Right lobe of liver (tissue), 6 donors: Measurements from ENCODE around the gene CHAD. TPM values are rescaled to one million over a fixed set of nuclear protein-coding genes. Genes with fewer than 3 reads are reported as not detected.
"Not testable (repeated sequence)": the region's sequence is repeated elsewhere in the genome, so short reads cannot be mapped to it uniquely, and the experiment has no call there.

Source experiments
- ATAC-seq, 4 donors: fragments of 200-7000 bp; cut with Tn5 transposase; one replicate each; pipeline ENCODE4 v1.9.1; 2020; ENCODE audit warnings: mild to moderate bottlenecking in 4 of 4, moderate library complexity in 4 of 4
- DNase-seq, 3 donors: peaks; one replicate each; pipeline ENCODE4 v3.0.0-alpha.2; 2020
- H3K27ac ChIP-seq, 3 donors: fragments of 200-600 bp; one replicate each; pipeline ENCODE4 v1.8.0; 2022
- H3K27me3 ChIP-seq, 2 donors: fragments of 200-600 bp; one replicate each; pipeline ENCODE4 v1.8.0; 2022
- H3K36me3 ChIP-seq, 4 donors: fragments of 200-600 bp; sonication (generic) in 1 of 4; one replicate each; pipeline versions ENCODE4 v1.5.1 to v1.8.0; 2017 to 2022; ENCODE audit warnings: control low read depth in 1 of 4
- H3K4me1 ChIP-seq, 4 donors: fragments of 200-600 bp; sonication (generic) in 1 of 4; one replicate each; pipeline versions ENCODE4 v1.5.1 to v1.8.0; 2017 to 2022; ENCODE audit warnings: control low read depth in 1 of 4
- H3K4me3 ChIP-seq, 3 donors: fragments of 200-600 bp; one replicate each; pipeline ENCODE4 v1.8.0; 2022
- H3K9me3 ChIP-seq, 4 donors: fragments of 200-600 bp; sonication (generic) in 1 of 4; one replicate each; pipeline versions ENCODE4 v1.5.1 to v1.8.0; 2017 to 2022; ENCODE audit warnings: control low read depth in 1 of 4
- POLR2A ChIP-seq: fragments of 450-650 bp; IDR thresholded peaks from one replicate; pipeline ENCODE4 v1.6.1; 2017; ENCODE audit warnings: antibody characterized with exemption, mild to moderate bottlenecking
- WGBS: methylation state at CpG from one replicate; pipeline ENCODE4 v1.1.6; 2018; ENCODE audit warnings: low coverage, low lambda C conversion rate; ENCODE audit not compliant: insufficient coverage; ENCODE audit errors: missing lambda C conversion rate; 5-methylcytosine and 5-hydroxymethylcytosine counted together
- intact Hi-C, 2 donors: fragments of 100-400 bp; cut with DNase I; formaldehyde crosslinking; loops; one replicate each; pipeline versions ENCODE4 v1.11.2 to v1.14.1; 2022
- total RNA-seq, 6 experiments: library from RNA; depleted of rRNA in 2 of 6; stranded (reverse); fragments of >200 nt in 2 of 6; fragmentation: NEBNext Ultra II Directional in 3 of 6; extraction: Animal tissue kit (Norgen Biotek cat#: 25700) in 3 of 6; gene quantifications; one replicate each; pipeline versions ENCODE4 v1.1.0 to v1.2.4, GENCODE V29; 2016 to 2023
- TF ChIP-seq, protein P1 (sequence below), 4 donors: fragments of 200-600 bp in 3 of 4; fragments of 450-650 bp in 1 of 4; IDR thresholded peaks; one replicate each; pipeline versions ENCODE4 v1.5.1 to v1.8.0; 2016 to 2022; ENCODE audit warnings: antibody characterized with exemption in 4 of 4, mild to moderate bottlenecking in 2 of 4
- donor health status: DM: no; HTN: yes; CAD: no.
- donor health status: DM: no; HTN: no; CAD: no.
- donor health status: DM: no; HTN: no; CAD: no.
- donor health status: DM: no; HTN: yes; CAD: no.
- donor health status: DM: no; HTN: yes; CAD: no.

Gene CHAD
- total RNA-seq, 6 experiments from 2014 or later: 1.0 to 11.3 (median 3.8) TPM

DNA sequence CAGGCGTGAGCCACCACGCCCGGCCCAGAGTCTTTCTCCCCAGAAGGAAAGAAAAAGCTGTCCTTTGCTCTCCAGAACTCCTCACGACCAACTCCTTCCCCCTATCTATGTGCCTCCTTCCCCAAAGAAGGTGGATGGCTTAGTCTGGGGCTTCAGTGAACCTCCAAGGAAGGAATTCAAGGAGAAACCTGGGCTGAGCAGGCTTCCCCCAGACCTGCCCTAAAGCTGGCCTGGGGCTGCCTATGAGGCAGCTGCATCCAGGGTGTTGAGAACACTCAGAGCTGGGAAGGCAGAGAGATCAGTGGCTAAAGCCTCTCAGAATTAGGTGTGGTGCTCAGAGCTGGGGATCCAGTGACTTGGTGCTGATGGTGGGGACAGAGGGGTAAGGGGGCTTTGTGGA, 38.9 kb downstream of the CHAD start:
- Histone ChIP-seq H3K36me3 (no peaks in the 10 kb centered on the region), H3K27me3 (no peaks in the 10 kb centered on the region), H3K4me1 (peaks cover 0 to 33% (median 14%) of the 10 kb centered on the region in 4 donors), H3K27ac (peak overlapping the region in 2 of 3 donors; percentile 62 to 71), H3K4me3 (no peak overlapping the region), H3K9me3 (no peaks in the 10 kb centered on the region)
- intact Hi-C loops: loop anchor here in 1 of 2 donors (5.0 kb wide), 1 partner anchor 48 kb away; the partner anchor contains the start of gene RSAD1
- TF ChIP-seq, protein P1, sequence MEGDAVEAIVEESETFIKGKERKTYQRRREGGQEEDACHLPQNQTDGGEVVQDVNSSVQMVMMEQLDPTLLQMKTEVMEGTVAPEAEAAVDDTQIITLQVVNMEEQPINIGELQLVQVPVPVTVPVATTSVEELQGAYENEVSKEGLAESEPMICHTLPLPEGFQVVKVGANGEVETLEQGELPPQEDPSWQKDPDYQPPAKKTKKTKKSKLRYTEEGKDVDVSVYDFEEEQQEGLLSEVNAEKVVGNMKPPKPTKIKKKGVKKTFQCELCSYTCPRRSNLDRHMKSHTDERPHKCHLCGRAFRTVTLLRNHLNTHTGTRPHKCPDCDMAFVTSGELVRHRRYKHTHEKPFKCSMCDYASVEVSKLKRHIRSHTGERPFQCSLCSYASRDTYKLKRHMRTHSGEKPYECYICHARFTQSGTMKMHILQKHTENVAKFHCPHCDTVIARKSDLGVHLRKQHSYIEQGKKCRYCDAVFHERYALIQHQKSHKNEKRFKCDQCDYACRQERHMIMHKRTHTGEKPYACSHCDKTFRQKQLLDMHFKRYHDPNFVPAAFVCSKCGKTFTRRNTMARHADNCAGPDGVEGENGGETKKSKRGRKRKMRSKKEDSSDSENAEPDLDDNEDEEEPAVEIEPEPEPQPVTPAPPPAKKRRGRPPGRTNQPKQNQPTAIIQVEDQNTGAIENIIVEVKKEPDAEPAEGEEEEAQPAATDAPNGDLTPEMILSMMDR (IDR thresholded peaks at IDR 0.05): no peak
- no peak for TF ChIP-seq POLR2A
- WGBS: 100% methylated on average over 3 of the region's 4 CpGs
- no peak for DNase-seq
- no peak for ATAC-seq

DNA sequence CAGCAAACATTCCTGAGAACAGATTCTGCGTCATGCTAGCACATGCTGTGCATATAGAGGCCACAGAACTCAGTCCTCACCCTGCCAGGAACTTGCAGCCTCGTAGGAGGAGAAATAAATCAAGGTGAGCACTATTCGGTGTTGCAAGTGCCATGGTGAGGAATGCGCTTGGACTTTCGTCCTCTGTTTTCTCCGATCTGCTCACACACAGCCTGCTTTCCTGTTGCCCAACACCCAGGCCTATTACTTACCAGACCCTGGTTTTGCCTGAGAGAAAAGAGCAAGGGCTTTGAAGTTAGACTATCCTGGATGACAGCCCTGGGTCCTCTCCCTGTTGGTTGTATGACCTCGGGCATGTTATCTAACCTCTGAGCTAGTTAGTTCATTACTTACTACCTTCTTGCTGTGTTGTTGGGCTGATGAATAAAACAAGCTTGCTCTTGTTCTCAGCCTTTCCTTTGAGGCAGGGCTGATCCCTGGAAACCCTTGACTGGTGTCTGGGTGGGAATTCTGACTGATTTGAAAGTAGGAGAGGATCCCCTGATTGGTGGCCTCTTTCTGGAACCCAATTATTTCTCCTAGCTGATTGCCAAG, 39.8 kb downstream of the CHAD start:
- DNase-seq: peak; percentile 52 to 83 (median 73)
- intact Hi-C loops: loop anchor here in 1 of 2 donors (5.0 kb wide), 1 partner anchor 48 kb away; the partner anchor contains the start of gene RSAD1

DNA sequence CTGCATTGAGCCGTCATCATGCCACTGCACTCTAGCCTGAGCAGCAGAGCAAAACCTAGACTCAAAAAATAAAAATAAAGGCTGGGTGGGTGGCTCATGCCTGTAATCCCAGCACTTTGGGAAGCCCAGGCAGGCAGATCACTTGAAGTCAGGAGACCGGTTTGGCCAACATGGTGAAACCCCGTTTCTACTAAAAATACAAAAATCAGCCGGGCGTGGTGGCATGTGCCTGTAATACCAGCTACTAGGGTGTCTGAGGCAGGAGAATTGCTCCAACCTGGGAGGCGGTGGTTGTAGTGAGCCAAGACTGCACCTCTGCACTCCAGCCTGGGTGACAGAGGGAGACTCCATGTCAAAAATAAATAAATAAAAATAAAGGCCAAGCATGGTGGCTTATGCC, 40.6 kb downstream of the CHAD start:
- WGBS: 72% methylated on average over 6 of the region's 6 CpGs
- H3K9me3 ChIP-seq, DNase-seq, H3K36me3 ChIP-seq, ATAC-seq, H3K4me3 ChIP-seq, H3K27me3 ChIP-seq: not testable (repeated sequence)
- H3K4me1 ChIP-seq: peaks cover 0 to 36% (median 17%) of the 10 kb centered on the region in 4 donors
- peak overlapping the region in 2 of 3 donors; percentile 62 to 71 for H3K27ac ChIP-seq
- intact Hi-C loops: loop anchor here in 1 of 2 donors (5.0 kb wide), 1 partner anchor 49 kb away; the partner anchor contains the start of gene RSAD1

More for the DNA sequence above, 39.8 kb downstream of the CHAD start:
- no peak for TF ChIP-seq POLR2A
- TF ChIP-seq, protein P1 (IDR thresholded peaks at IDR 0.05): no peak
- WGBS: 36% methylated on average over 7 of the region's 7 CpGs
- Histone ChIP-seq H3K9me3 (no peaks in the 10 kb centered on the region), H3K27ac (peak overlapping the region in 2 of 3 donors; percentile 62 to 71), H3K4me3 (no peak overlapping the region), H3K36me3 (no peaks in the 10 kb centered on the region), H3K27me3 (no peaks in the 10 kb centered on the region), H3K4me1 (peaks cover 0 to 33% (median 14%) of the 10 kb centered on the region in 4 donors)
- ATAC-seq: peak; percentile 66 to 76 (median 66)

DNA sequence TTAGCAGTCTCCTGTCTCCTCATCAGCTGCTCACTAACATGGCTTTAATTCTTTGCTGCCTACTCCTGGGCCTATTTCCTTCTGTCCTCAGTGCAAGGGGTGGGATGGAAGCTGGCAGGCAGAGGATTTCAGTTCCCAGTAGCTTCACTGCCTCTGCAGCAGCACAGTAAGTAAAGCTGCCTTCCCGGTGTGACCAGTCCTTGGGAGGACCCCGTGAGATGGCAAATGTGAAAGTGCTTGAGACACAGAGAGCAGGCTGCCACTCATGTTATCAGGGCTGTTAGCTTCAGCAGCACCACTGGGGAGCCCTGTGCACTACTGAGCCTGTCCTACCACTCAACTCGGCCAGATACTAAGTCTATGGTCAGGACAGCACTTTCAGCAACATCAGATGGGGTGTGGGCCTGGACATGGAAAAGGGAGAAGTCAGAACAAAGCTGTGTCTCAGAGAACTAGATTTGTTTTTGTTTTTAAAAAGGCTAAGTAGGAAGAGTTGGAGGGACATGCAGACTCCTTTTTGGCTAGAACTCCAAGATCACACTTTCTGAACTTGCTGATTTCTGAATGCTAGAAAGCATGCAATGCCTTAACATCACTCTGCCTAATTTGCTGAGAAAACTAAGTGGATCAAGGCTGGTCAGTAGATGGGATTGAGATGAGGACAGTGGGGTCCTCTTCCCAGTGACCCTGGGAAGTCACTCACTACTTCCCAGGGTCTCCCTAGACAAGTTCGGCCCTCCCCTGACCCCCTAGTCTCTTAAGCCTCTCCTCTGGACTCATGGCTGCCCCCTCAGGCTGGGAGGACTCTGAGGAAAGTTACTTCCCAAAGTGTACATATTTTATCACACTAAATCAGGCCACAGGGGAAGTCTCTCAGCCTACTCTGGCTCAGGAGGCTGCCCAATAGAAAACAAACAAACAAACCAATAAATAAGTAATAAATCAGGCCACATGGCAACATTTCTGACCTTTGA, 41.6 kb downstream of the CHAD start:
- intact Hi-C loops: loop anchor here in 1 of 2 donors (5.0 kb wide), 1 partner anchor 50 kb away; the partner anchor contains the start of gene RSAD1
- H3K4me1 ChIP-seq: peaks cover 0 to 37% (median 18%) of the 10 kb centered on the region in 4 donors
- H3K9me3 ChIP-seq: no peaks in the 10 kb centered on the region
- peak overlapping the region; percentile 71 to 87 (median 78) for H3K4me3 ChIP-seq
- H3K27me3 ChIP-seq: no peaks in the 10 kb centered on the region
- ATAC-seq (peak; percentile 28 to 50 (median 41)), DNase-seq (peak in 1 of 3 donors; percentile 26)
- H3K36me3 ChIP-seq: no peaks in the 10 kb centered on the region
- TF ChIP-seq, protein P1 (IDR thresholded peaks at IDR 0.05): peak in 3 of 4 donors; percentile 15 to 22 (median 19)
- peak; percentile 16 for TF ChIP-seq POLR2A
- 11% methylated on average over 4 of the region's 4 CpGs for WGBS
- peak overlapping the region; percentile 62 to 71 (median 62) for H3K27ac ChIP-seq
